Left lung (tissue), 10 donors: Measurements from ENCODE around the gene SETD1B. TPM values are rescaled to one million over a fixed set of nuclear protein-coding genes. Genes with fewer than 3 reads are reported as not detected.

ENCODE experiments used
- ATAC-seq: fragments of 200-7000 bp; cut with Tn5 transposase; one replicate; pipeline ENCODE4 v1.9.1; 2020; ENCODE audit warnings: moderate library complexity
- DNase-seq, 4 donors: peaks; one replicate each; pipeline ENCODE4 v3.0.0-alpha.2; 2013 to 2020
- H3K27ac ChIP-seq, 2 donors: fragments of 200-600 bp; sonication (generic) in 1 of 2; one replicate each; pipeline versions ENCODE4 v1.5.0 to v1.8.0; 2020 to 2021
- H3K27me3 ChIP-seq, 2 donors: fragments of 200-600 bp; sonication (generic) in 1 of 2; one replicate each; pipeline versions ENCODE4 v1.5.0 to v1.8.0; 2020 to 2021
- H3K36me3 ChIP-seq, 2 donors: fragments of 200-600 bp; sonication (generic) in 1 of 2; one replicate each; pipeline versions ENCODE4 v1.5.0 to v1.8.0; 2020 to 2021
- H3K4me1 ChIP-seq, 2 donors: fragments of 200-600 bp; one replicate each; pipeline ENCODE4 v1.8.0; 2021
- H3K4me3 ChIP-seq, 2 donors: fragments of 200-600 bp; sonication (generic) in 1 of 2; one replicate each; pipeline versions ENCODE4 v1.5.0 to v1.8.0; 2020 to 2021; ENCODE audit warnings: mild to moderate bottlenecking in 1 of 2
- H3K9me3 ChIP-seq, 2 donors: fragments of 200-600 bp; sonication (generic) in 1 of 2; one replicate each; pipeline versions ENCODE4 v1.5.0 to v1.8.0; 2020 to 2021
- CTCF ChIP-seq, 2 donors: fragments of 200-600 bp; sonication (generic) in 1 of 2; IDR thresholded peaks; one replicate each; pipeline versions ENCODE4 v1.5.0 to v1.8.0; 2021; ENCODE audit warnings: antibody characterized with exemption in 2 of 2
- intact Hi-C, 2 donors: fragments of 100-400 bp; cut with DNase I; formaldehyde crosslinking; loops; one replicate each; pipeline versions ENCODE4 v1.11.2 to v1.14.2; 2022
- polyA plus RNA-seq, 6 donors: library from polyadenylated mRNA; unstranded; fragments of 120-200 nt; gene quantifications; one replicate each; pipeline ENCODE4 v1.2.1, GENCODE V29; 2013; ENCODE audit not compliant: insufficient read length in 6 of 6
- total RNA-seq, 2 donors: library from RNA; stranded (reverse); fragmentation: NEBNext Ultra II Directional; extraction: Animal tissue kit (Norgen Biotek cat#: 25700); gene quantifications; one replicate each; pipeline ENCODE4 v1.2.1, GENCODE V29; 2021
- donor health status: DM: no; HTN: yes; CAD: no.
- donor health status: DM: no; HTN: no; CAD: no.

SETD1B gene
- total and polyA plus RNA-seq, 8 donors: 12.1 to 23.4 (median 16.0) TPM

- Histone ChIP-seq H3K4me1 (peaks cover 0 to 8% of the 10 kb centered on the region in 2 donors), H3K27ac (no peak overlapping the region), H3K36me3 (peaks cover 0 to 68% of the 10 kb centered on the region in 2 donors), H3K4me3 (no peak overlapping the region), H3K27me3 (no peaks in the 10 kb centered on the region), H3K9me3 (no peaks in the 10 kb centered on the region)
- no peak for TF ChIP-seq CTCF (IDR thresholded peaks at IDR 0.05)
- intact Hi-C loops: no loop called here
- no peak for ATAC-seq
- DNase-seq: no peak
Measured at GRCh38 chr12:121830588-121831265, 26.9 kb downstream of the SETD1B start.

GRCh38 chr12:121831571-121832245 lies 27.9 kb downstream of the SETD1B start:
- DNase-seq: no peak
- Histone ChIP-seq H3K4me1 (peaks cover 0 to 11% of the 10 kb centered on the region in 2 donors), H3K27me3 (no peaks in the 10 kb centered on the region), H3K27ac (peak overlapping the region in 1 of 2 donors; percentile 53), H3K36me3 (peaks cover 0 to 58% of the 10 kb centered on the region in 2 donors), H3K9me3 (no peaks in the 10 kb centered on the region), H3K4me3 (no peak overlapping the region)
- no peak for TF ChIP-seq CTCF (IDR thresholded peaks at IDR 0.05)
- ATAC-seq: no peak
- intact Hi-C loops: no loop called here

GRCh38 chr12:121837680-121838079 lies 33.9 kb downstream of the SETD1B start:
- no peak overlapping the region for H3K27ac ChIP-seq
- no peak for TF ChIP-seq CTCF (IDR thresholded peaks at IDR 0.05)
- H3K27me3 ChIP-seq: no peaks in the 10 kb centered on the region
- H3K4me1 ChIP-seq: peaks cover 0 to 19% of the 10 kb centered on the region in 2 donors
- H3K9me3 ChIP-seq: no peaks in the 10 kb centered on the region
- H3K4me3 ChIP-seq: no peak overlapping the region
- ATAC-seq: no peak
- no peaks in the 10 kb centered on the region for H3K36me3 ChIP-seq
- intact Hi-C loops: no loop called here
- DNase-seq: no peak

- H3K9me3 ChIP-seq: no peaks in the 10 kb centered on the region
- intact Hi-C loops: no loop called here
- H3K4me3 ChIP-seq: no peak overlapping the region
- no peaks in the 10 kb centered on the region for H3K36me3 ChIP-seq
- no peak overlapping the region for H3K27ac ChIP-seq
- ATAC-seq (no peak), DNase-seq (no peak)
- peaks cover 0 to 19% of the 10 kb centered on the region in 2 donors for H3K4me1 ChIP-seq
- no peaks in the 10 kb centered on the region for H3K27me3 ChIP-seq
- no peak for TF ChIP-seq CTCF (IDR thresholded peaks at IDR 0.05)
Measured at GRCh38 chr12:121838126-121838525, 34.3 kb downstream of the SETD1B start.
